HG03108 (cell line): Measurements from ENCODE around the gene TAF11L2.
"Not testable (repeated sequence)": the region's sequence is repeated elsewhere in the genome, so short reads cannot be mapped to it uniquely, and the experiment has no call there.

Source experiments
- ATAC-seq: cut with Tn5 transposase; IDR thresholded peaks from one replicate; pipeline ENCODE4 v1.9.1; 2021; ENCODE audit warnings: moderate library complexity; ENCODE audit not compliant: unreplicated experiment

Gene TAF11L2

DNA sequence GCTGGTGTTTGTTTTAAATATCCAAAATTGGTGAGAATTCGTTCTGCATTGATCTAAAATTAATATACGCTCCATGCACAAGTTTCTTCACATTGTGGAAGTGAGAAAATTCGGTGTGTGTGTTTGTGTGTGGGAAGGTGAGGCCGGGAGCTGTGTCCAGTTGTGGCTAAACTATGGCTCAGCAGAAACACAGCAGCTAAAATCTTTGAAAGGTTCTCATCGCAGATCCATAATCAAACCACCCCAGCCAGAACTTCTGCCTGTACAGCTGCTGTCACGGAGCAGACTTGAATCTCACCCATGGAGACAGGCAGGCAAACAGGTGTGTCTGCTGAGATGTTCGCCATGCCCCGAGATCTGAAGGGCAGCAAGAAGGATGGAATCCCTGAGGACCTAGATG, at the start of gene TAF11L2:
TAF11L2 (plus strand) TSS at position 301 of the 400 bp plus-strand sequence.
- ATAC-seq: not testable (repeated sequence)

DNA sequence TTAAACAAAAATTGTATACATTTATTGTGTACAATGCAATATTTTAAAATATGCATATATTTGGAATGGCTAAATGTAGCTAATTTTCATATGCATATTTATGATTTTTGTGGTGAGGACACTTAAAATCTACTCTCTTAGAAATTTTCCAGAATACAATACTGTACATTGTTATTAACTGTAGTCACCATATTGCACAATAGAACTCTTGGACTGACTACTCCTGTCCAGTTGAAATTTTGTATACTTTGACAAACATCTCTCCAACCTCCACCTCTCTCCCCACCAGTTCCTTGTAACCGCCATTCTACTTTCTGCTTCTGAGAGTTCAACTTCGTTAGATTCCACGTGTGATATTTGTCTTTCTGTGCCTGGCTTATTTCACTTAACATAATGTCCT, 49.2 kb upstream of the TAF11L2 start:
- ATAC-seq: no peak

- ATAC-seq: no peak
Measured at GRCh38 chr5:17452936-17453335, 45.1 kb upstream of the TAF11L2 start.

GRCh38 chr5:17455942-17456341, 42.1 kb upstream of the TAF11L2 start:
- ATAC-seq: no peak

DNA sequence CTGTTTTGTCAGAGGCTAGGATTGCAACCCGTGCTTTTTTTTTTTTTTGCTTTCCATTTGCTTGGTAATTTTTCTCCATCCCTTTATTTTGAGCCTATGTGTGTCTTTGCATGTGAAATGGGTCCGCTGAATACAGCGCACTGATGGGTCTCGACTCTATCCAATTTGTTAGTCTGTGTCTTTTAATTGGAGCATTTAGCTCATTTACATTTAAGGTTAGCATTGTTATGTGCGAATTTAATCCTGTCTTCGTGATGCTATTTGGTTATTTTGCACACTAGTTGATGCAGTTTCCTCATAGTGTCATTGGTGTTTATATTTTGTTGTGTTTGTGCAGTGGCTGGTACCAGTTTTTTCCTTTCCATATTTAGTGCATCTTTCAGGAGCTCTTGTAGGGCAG, 36.2 kb upstream of the TAF11L2 start:
- ATAC-seq: no peak

DNA sequence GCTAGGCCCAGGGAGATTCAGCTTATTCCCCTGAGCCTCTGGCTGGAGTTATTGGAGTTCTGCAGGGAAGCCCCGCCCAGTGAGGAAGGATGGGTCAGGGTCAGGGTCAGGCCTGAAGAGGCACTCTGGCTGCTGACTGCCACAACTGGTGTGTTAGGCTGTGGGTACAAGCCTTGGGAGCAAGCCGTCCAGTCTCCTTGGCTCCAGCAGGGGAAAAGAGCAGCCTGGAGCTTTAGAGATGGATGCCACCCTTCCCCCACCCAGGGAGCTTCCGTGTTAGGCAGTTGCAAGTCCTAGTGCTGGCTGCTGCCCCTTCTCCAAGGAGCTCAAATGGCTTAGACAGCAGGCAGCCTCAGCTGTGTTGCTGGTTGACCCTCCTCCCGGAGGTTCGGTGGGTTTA, 34.4 kb upstream of the TAF11L2 start:
- no peak for ATAC-seq

GRCh38 chr5:17470064-17470463, 28.0 kb upstream of the TAF11L2 start:
- no peak for ATAC-seq

DNA sequence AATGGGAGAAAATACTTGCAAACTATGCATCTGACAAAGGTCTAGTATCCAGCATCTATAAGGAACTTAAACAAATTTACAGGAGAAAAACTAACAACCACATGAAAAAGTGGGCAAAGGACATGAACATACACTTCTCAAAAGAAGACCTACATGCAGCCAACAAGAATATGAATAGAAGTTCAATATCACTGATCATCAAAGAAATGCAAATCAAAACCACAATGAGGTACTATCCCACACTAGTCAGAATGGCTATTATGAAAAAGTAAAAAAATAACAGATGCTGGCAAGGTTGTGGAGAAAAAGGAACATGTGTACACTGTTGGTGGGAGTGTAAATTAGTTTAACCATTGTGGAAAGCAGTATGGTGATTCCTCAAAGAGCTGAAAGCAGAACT, 23.0 kb upstream of the TAF11L2 start:
- not testable (repeated sequence) for ATAC-seq

GRCh38 chr5:17477043-17477442, 21.0 kb upstream of the TAF11L2 start:
- no peak for ATAC-seq

DNA sequence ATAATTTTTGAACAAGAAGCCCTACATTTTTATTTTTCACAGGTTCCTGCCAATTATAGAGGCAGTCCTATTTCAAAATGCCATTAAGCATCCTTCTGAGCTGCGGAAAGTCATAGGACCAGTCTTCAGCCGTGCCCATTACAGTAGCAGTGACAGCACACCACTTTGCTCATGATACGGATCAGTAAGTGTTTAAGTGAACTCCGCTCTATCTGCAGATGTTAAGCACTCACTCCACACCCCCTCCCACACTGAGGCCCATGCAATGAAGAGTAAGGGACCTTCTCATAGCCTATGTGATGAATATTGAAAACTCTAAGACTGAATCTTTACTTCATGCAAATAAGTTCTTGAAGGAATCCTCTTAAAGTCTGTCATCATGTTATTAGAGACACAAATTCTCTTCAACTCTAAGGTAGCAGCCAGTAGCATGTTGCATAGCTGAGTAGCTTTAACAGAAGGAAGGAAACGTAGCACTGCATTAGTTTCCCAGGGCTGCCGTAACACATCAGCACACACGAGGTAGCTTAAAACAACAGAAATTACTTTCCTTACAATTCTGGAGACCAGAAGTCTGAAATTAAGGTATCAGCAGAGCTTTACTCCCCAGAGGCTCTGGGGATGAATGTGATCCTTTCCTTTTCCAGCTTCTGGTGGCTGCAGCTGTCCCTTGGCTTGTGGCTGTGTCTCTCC, 20.3 kb upstream of the TAF11L2 start:
- ATAC-seq: no peak

DNA sequence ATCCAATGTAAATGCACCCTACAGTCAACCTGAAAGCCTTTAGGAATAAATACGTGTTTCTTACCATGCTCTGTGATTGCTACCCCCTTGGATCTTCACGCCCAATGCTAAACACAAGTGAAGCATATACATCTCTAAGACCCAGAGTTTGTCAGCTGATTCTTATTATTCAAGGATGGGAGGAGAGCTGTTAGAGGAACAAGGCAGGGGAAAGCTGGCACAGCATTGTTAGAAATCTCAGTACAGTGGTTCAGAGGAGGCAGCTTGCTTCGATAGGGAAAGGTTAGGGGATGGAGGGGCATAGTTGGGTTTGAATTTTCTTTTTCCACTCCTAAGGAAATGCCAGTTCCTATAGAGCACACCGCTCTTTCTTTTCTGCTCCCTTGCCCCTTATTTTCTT, 16.7 kb upstream of the TAF11L2 start:
- ATAC-seq: no peak

DNA sequence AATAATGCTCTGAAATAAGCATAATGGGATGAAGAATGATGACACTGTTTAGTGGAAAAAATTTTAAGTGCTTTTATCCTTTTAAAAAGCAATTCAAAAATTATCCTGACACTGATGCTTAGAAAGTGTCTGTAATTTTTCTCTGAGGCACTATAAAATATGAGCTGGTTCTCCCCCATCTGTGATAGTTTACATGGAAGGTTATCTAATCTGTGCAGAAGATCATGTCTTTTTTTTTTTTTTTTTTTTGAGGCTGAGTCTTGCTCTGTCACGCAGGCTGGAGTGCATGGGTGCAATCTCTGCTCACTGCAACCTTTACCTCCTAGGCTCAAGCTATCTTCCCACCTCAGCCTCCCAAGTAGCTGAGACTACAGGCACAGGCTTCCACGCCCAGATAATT, 15.2 kb upstream of the TAF11L2 start:
- no peak for ATAC-seq

- not testable (repeated sequence) for ATAC-seq
Measured at GRCh38 chr5:17486464-17487173, 11.4 kb upstream of the TAF11L2 start.

GRCh38 chr5:17487174-17487512, 10.9 kb upstream of the TAF11L2 start:
- ATAC-seq: no peak

DNA sequence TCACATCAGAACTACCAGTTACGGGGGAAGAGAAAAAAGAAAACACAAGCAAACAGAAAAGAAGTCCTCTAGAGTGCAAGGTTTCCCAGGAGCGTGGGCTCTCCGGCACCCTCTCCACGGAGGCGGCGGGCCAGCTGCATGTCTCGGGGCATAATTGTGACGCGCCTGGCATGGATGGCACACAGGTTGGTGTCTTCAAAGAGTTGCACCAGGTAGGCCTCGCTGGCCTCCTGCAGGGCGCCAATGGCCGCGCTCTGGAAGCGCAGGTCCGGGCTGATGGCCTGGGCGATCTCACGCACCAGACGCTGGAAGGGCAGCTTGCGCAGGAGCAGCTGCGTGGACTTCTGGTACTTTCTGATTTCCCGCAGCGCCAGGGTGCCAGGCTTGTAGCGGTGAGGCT, 6.8 kb upstream of the TAF11L2 start:
- ATAC-seq: not testable (repeated sequence)

- no peak for ATAC-seq
Measured at GRCh38 chr5:17492770-17493169, 5.3 kb upstream of the TAF11L2 start.

GRCh38 chr5:17497446-17497845, 585 bp upstream of the TAF11L2 start:
- no peak for ATAC-seq

DNA sequence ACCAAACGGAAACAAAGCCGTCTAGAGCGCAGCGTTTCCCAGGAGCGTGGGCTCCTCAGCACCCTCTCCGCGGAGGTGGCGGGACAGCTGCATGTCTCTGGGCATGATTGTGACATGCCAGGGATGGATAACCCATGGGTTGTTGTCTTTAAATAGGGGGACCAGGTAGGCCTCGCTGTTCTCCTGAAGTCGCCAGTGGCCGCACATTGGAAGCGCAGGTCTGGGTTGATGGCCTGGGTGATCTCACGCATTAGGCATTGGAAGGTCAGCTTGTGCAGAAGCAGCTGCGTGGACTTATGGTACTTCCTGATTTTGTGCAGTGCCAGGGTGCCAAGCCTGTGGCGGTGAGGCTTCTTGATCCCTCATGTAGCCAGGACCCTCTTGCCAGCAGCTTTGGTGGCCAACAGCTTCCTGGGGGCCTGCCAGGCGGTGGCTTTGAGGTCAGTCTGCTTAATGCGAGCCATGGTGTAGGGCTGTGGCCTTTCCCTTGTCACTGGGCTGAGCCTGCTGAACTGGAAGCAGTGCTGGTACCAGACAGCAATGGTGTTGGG, 13.8 kb downstream of the TAF11L2 start:
- ATAC-seq: no peak

- not testable (repeated sequence) for ATAC-seq
Measured at GRCh38 chr5:17517526-17517925, 19.5 kb downstream of the TAF11L2 start.

DNA sequence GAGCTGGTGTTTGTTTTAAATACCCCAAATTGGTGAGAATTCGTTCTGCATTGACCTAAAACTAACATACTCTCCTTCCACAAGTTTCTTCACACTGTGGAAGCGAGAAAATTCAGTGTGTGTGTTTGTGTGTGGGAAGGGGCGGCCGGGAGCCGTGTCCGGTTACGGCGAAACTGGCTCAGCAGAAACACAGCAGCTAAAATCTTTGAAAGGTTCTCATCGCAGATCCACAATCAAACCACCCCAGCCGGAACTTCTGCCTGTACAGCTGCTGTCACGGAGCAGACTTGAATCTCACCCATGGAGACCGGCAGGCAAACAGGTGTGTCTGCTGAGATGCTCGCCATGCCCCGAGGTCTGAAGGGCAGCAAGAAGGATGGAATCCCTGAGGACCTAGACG, 20.0 kb downstream of the TAF11L2 start, which contains the start of gene TAF11L3:
TAF11L3 (plus strand) TSS at position 301 of the 400 bp plus-strand sequence.
- ATAC-seq: not testable (repeated sequence)

GRCh38 chr5:17519508-17519907, 21.5 kb downstream of the TAF11L2 start:
- ATAC-seq: not testable (repeated sequence)

GRCh38 chr5:17521501-17521900, 23.5 kb downstream of the TAF11L2 start, which contains the start of gene TAF11L4:
TAF11L4 (plus strand) TSS chr5:17521801.
- ATAC-seq: not testable (repeated sequence)
